GM18526 (cell line): ENCODE measurements around the gene MRPS33.

Experiments used
- POLR2A ChIP-seq: IDR thresholded peaks from 3 replicates; pipeline ENCODE4 v1.6.1; 2011; ENCODE audit not compliant: insufficient read length; ENCODE audit errors: extremely low read depth

Gene MRPS33

DNA sequence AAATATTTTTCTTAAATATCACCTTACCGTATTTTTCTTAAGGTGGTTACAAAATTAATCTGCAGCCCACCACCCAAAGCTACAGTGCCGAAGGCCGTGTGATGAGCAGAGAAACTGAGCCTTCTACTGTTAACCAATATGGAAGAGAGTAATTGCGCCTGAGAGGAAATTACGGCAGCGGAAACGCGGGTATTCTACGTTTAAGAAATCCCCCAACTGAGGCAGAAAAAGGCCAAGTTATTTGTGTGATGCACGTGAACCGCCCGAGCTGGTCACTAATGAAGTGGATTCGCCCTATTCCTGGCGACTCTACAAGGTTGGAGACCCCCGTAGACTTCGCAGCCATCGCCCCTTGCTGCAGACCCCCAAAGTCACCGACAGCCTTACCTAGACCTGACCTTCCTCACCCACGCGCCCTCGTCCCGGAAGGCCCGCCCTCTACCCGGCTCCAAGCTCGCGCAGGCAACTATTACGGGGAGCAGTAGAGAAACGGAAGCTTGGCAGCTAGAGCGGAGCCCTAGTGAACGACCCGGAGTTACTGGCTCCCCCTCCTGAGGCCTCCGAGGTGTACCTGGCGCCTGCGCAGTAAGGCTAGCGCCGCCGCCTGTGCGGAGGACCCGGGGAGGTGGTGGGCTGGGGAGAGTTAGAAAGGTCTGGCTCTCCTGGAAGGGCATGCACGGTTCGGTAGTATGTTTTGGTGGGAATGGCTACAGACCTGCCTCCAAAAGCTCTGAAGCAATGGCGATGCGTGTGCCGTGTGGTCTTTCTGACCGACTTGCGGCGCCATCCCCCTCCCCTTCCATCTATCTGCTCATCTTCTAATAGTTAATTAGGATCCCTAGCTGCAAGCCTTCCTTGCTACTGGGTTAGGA, at the start of gene MRPS33:
TSS of gene MRPS33 (minus strand) at position 429 of the 872 bp plus-strand sequence. CDS start 4,319 bp downstream, outside the sequence.
- peak; percentile 91 for TF ChIP-seq POLR2A

GRCh38 chr7:141057788-141058187, 43.0 kb upstream of the MRPS33 start:
- no peak for TF ChIP-seq POLR2A

GRCh38 chr7:141055146-141055545, 40.4 kb upstream of the MRPS33 start:
- no peak for TF ChIP-seq POLR2A

DNA sequence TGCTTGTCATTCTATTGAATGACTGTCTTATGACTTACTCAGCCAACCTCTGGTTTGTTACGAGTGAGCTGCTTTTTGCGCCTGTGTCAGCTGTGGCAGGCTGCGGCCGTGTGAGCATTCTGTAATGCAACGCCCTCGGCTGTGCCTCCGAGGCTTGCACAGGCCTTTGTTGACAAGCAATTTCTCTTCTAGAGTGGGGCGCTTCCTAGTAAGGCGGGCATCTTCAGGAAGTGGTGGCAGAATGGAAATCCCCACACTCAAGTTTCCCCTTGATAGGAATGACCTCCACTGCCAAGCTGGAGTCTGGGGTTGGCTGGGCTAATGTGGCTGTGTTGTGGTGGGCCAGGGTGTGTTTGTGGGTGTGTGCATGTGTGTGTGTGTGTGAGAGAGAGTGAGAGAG, 38.9 kb upstream of the MRPS33 start:
- TF ChIP-seq POLR2A: no peak

DNA sequence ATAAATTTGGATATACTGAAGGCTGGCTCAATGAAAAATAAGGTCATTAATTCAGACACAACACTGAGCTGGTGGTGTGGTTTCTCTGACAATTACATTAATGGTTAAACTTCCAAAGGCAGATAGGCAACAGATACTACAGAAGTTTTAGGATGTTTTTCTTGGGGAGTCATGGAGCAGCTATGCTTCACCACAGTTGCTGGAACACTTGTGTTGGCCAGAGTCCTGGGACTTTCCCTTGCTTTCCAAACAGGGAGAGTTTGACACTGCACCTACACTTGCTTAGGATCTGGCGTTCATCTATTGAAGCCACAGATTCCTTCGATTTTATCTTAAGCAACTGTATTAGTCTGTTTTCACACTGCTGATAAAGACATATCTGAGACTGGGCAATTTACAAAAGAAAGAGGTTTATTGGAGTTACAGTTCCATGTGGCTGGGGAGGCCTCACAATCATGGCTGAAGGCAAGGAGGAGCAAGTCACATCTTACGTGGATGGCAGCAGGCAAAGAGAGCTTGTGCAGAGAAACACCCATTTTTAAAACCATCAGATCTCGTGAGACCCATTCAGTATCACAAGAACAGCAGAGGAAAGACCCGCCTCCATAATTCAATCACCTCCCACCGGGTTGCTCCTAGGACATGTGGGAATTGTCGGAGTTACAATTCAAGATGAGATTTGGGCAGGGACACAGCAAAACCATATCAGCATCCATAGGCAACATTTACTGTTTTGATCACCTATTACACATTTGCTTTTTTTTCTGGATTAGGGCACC, 31.3 kb upstream of the MRPS33 start:
- TF ChIP-seq POLR2A: no peak

DNA sequence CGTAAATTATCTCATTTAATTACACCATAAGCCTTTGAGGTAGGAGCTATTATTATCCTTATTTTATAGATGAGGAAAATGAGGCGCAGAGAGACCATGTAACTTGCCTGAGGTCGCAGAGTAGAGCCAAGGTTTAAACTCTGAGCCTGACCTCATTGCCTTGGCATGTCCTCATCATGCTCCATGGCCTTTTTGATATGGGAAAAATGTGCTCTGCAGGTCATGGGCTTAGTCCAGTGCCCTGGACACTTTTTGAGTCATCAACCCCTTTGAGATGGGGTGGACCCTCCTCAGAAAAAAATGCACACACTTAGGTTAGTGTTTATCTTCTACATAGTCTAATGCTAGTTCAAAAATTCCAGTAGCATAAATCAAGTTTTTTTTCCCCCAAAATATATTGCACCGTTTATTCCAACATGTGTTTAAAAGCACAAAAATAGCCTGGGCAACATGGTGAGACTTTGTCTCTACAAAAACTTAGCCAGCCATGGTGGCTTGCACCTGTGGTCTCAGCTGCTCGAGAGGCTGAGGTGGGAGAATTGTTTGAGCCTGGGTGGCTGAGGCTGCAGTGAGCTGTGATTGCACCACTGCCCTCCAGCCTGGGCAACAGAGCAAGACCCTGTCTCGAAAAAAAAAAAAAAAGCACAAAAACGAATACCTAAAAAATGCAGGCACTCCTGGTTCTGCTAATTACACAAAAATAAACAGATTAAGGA, 30.5 kb upstream of the MRPS33 start:
- no peak for TF ChIP-seq POLR2A

DNA sequence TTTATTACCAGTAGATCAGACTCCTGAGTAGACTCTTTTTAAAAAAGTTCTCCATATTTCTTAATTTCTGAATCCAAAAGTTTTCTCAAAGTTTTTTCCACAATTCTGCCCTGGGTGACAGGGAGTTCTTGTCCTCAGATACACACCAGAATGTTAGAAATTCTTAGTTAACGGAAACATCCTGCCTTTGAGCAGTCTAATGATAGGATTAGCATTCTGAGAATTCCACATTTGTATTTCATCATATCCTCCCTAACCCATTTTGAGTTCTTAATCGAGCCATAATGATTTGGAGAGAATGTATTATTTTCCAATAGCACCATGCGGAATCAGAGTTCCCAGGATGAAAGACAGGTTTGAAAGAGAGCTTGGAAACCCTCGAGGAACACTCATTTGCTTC, 28.9 kb upstream of the MRPS33 start:
- no peak for TF ChIP-seq POLR2A

DNA sequence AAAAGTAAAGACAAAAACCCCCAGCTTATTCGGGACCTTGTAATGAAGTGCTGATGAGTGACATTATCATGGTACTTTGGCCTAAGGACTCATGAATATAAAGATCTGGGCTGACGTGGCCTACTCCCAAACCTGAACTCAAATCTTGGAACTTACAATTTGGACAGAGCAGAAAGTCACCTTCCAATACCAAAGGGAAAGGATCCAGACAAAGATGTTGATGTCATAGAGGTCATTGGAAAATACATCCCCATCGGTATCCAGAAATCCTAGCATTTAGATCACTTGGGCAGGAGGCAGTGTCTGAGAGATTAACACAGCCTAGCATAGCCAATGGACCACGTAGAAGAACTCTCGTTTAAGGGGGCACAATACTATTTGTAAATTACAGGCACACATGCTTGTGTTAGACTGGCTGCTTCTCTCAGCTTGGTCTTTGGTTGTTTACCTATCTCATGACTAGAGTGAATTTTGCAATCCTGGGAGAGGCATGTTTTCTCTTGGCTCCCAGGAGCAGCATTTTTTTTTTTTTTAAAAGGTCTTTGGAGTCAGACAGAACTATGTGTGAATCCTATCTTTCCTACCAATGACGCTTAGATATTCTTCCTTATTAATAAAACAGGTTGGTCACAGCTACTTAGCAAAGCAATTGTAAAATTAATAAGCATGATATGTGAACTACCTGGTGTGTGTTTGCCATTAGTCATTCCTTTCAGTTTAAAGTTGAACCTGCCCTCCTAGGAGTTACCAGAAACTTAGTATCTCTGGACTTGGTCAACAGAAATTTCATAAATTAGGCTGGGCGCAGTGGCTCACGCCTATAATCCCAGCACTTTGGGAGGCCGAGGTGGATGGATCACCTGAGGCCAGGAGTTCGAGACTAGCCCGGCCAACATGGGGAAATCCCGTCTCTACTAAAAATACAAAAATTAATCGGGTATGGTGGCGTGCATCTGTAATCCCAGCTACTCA, 27.8 kb upstream of the MRPS33 start:
- TF ChIP-seq POLR2A: no peak

DNA sequence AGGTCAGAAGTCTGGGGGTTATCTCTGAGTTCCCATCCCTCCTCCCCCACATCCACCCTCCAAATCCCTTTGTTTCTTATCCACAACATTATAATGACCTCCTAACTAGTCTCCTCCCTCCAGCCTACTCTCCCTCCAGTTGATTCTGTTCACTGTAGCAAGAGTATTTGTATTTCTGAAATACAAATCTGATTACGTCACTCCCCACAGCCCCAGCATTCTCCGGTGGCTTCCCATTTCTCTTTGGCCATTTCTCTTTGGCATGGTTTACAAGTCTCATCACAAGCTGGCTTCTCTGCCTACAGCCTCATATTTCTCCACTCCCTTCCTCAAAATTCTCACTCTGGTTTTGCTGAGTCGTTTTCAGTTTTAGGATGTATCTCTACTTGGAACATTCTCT, 24.6 kb upstream of the MRPS33 start:
- TF ChIP-seq POLR2A: no peak

DNA sequence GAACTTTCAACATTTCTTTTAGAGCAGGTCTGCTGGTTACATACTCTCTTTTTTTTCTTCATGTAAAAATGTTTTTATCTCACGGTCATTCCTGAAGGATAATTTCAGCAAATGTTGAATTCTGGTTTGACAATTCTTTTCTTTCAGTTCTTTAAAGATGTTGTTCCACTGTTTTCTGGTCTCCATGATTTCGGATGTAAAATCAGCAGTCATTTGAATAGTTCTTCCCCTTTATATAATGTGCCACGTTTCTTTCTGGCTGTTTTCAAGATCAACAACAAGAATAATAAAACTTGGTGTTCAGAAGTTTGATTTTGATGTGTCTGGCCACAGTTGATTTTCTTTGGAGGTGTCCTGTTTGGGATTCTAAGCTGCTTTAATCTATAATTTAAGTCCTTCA, 14.0 kb upstream of the MRPS33 start:
- TF ChIP-seq POLR2A: no peak

DNA sequence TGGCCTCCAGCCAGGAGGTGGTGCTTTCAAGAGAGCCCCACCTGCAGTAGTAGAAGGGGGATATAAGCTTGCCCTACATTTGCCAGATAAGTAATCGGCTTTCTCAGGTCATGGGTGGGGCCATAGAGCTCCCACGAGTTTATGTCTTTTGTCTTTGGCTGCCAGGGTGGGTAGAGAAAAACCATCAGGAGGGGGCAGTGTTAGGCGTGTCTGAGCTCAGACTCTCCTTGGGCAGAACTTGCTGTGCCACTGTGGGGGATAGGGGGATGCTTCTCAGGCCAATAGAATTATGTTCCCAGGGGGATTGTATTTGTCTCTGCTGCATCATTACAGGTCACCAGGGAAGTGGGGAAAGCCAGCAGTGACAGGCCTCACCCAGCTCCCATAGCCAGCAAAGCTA, 12.3 kb upstream of the MRPS33 start:
- no peak for TF ChIP-seq POLR2A

- no peak for TF ChIP-seq POLR2A
Measured at GRCh38 chr7:141024668-141025067, 9.9 kb upstream of the MRPS33 start.

DNA sequence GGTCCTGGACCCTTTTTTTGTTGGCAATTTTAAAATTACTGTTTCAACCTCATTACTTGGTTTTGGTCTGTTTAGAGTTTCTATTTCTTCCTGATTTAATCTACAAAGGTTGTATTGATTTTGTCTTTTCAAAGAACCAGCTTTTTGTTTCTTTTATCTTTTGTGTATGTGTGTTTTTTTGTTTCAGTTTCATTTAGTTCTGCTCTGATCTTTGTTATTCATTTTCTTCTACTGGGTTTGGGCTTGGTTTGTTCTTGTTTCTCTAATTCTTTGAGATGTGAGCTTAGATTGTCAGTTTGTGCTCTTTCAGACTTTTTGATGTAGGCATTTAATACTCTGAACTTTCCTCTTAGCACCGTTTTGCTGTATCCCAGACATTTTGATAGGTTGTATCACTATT, 8.5 kb upstream of the MRPS33 start:
- TF ChIP-seq POLR2A: no peak

DNA sequence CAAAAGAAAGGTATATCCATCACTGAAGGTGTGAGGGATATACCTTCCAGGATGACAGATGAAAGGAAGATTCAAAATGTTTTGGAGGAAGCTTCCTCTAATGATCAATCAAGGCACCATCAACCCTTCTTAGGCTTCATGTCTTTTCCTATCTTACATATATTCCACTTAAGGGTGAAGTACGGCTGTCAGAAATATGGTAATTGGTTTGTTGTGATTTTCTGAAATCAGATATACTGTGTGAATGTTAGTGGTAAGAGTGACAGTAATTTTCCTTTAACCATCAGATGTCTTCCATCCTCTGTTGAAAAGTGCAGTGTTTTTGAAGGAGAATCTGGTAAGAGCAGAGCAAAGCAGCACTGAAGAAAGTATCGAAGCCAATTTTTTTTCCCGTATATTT, 2.8 kb upstream of the MRPS33 start:
- TF ChIP-seq POLR2A: no peak
